Subcutaneous adipose tissue (tissue), 4 donors: Measurements from ENCODE around the gene MAGI2. TPM values are rescaled to one million over a fixed set of nuclear protein-coding genes. Genes with fewer than 3 reads are reported as not detected.

Source experiments
- CTCF ChIP-seq: fragments of 450-650 bp; IDR thresholded peaks from one replicate; pipeline ENCODE4 v1.5.1; 2016; ENCODE audit warnings: low read depth, mild to moderate bottlenecking, control low read depth, antibody characterized with exemption, moderate library complexity
- total RNA-seq, 4 donors: library from RNA; depleted of rRNA; stranded (reverse); fragments of >200 nt; gene quantifications; one replicate each; pipeline ENCODE4 v1.1.0, GENCODE V29; 2016

The MAGI2 gene
- total RNA-seq, 4 donors from 2014 or later = 13.7 to 22.9 (median 17.7) TPM

- TF ChIP-seq CTCF = no peak
Observed at GRCh38 chr7:79478386-79478785, 24.9 kb upstream of the MAGI2 start.

DNA sequence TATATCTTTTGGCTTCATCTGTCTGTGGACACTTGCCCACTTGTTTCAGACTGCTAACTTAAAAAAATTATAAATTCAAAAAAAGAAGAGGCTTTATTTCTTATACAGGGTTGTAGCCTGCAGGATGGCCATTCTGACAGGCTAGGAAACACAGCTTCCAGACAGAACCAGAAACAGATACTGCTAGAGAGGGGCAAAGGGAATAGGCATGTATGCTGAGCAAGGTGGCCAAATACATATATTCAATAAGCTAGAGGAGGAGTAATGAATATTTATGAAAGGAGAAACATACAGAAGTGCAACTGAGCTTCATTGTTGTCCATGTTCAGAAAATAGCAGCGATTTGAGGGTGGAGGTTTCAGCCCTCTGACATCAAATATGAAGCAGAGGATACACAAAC is 22.0 kb upstream of the MAGI2 start:
- TF ChIP-seq CTCF = no peak

- no peak for TF ChIP-seq CTCF
Observed at GRCh38 chr7:79471699-79472098, 18.2 kb upstream of the MAGI2 start.

DNA sequence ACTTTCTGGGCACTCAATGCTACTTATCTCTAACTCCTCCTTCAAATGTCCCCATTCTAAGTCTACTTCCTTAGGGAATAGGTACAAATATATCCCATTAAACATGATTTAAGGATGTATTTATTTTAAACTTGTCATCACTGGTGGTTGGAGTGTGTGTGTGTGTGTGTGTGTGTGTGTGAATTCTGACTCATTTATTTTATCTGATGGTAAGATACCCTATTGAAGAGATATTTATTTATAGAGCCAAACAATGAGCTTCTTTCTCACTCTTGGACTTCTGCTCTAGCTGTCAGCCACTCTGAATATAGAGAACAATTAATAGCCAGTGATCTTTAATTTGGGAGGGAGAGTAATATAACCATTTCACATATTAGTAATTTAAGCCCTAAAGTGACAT is 17.8 kb upstream of the MAGI2 start:
- TF ChIP-seq CTCF = no peak

GRCh38 chr7:79465551-79465950 is 12.1 kb upstream of the MAGI2 start:
- no peak for TF ChIP-seq CTCF

DNA sequence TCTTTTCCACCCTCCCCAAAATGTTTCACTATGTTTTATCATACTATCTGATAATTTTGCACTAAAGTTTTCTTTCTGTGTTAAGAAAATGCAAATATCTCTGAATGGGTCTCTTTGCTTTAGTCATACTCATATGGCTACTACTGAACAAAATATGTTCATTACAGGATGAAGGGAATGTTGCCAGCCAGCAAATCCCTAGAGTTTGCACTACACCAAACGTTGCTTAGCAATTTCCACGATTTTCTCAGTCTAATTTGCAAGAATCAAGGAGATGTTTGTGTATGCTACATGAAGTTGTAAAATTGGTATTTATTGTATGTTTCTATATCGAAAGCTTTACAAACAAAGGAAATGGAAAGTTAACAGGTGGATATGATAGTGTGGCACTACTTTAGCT is 10.6 kb upstream of the MAGI2 start:
- no peak for TF ChIP-seq CTCF

DNA sequence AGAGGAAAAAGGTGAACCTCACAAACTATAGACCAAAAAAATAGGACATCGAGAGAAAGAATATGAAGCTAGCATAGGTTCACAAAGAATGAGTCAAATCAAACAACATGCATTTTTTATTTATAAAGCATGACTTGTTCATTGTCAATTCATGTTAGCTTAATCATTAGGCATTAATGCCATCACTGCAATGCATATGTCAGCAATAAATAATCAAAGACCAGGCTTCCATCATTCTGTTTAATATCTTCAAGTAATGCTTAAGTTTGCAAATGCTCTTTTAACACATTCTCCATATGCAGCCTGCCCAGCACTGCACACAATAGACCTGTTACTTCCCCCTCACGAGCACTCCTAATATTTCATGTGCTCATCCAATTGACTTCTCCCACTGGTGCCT is 8.9 kb upstream of the MAGI2 start:
- TF ChIP-seq CTCF = no peak
